KG1 (cell line): ENCODE data around the gene ARPC1A.
"Not testable (repeated sequence)": the region's sequence is repeated elsewhere in the genome, so short reads cannot be mapped to it uniquely, and the experiment has no call there.

Experiments used
- DNase-seq: peaks from one replicate; lab custom pipeline; 2025; lab: John Stamatoyannopoulos, UW

Gene ARPC1A

GRCh38 chr7:99322659-99323058, 3.0 kb upstream of the ARPC1A start:
- DNase-seq, result not testable (repeated sequence)

- no peak for DNase-seq
These were observed 1.1 kb upstream of the ARPC1A start for GRCh38 chr7:99324559-99324958.

GRCh38 chr7:99325001-99325493, 651 bp upstream of the ARPC1A start:
- no peak for DNase-seq

DNA sequence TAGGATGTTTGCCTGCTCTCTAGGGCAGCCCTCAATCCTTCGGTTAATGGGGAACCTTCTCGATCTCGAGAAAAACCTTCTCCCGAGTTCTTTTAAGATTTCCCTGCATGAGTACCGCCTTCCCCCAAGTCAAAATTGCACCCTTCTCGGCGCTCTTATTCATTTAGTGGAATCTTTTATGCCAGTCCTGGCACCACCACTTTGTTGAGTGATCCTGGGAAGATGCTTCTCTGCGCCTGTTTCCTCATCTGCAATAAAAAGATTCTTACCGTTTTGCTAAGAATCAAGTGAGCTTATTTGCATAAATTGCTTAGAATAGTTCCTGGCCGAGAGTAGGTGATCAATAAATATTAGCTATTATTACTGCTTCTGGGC, 697 bp downstream of the ARPC1A start:
- DNase-seq, result no peak

DNA sequence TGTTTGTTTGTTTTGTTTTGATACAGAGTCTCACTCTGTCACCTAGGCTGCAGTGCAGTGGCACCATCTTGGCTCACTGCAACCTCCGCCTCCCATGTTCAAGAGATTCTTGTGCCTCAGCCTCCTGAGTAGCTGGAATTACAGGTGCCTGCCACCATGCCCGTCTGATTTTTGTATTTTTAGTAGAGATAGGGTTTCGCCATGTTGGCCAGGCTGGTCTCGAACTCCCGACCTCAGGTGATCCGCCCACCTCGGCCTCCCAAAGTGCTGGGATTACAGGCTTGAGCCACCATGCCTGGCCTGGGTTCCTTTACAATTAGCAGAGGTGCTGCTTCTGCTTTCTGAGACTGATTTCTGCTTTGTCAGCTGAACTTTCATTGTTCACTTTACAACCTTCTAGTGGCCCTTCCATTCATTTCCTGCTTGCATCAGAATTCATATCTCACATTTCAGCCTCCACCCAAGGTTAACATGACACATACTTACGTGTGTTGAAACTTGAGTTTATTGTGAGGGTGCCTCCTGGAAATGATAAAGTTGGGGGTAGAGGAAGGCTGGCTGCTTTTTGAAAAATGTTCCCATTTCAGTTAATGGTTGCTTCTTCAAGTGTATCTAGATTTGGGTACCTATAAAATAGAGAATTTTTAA, 4.7 kb downstream of the ARPC1A start:
- DNase-seq, result not testable (repeated sequence)

DNA sequence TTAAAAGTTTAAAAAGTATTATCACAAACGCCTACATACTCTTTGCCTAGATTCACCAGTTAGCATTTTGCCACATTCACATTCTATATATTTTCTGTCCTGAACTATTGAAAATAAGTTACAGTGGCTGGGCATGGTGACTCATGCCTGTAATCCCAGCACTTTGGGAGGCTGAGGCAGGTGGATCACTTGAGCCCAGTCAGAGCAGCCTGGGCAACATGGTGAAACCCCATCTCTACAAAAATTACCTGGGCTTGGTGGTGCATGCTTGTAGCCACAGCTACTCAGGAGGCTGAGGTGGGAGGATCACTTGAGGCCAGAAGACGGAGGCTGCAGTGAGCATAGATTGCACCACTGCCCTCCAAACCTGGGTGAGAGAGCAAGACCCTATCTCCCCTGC, 5.3 kb downstream of the ARPC1A start:
- no peak for DNase-seq

DNA sequence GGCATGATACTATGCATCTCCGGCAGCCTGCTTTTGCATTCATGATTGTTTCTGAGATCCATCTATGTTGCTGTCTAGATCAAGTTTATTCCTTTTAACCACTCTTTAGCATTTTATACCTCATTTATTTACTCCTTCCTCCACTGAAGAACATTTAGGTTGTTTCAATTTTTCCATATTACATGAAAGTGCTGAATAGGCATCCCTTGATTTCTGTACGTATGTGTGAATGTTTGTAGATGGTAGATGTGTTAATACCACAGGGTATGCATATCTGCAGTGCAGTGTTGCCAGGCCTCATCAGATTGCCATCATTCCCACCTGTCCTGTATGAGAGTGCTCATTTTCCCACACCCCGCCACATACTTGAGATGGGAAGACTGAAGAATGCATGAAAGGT, 13.9 kb downstream of the ARPC1A start:
- DNase-seq, result no peak

GRCh38 chr7:99340659-99341058, 15.0 kb downstream of the ARPC1A start:
- no peak for DNase-seq

GRCh38 chr7:99344061-99344647, 18.5 kb downstream of the ARPC1A start:
- no peak for DNase-seq

- not testable (repeated sequence) for DNase-seq
These were observed 24.9 kb downstream of the ARPC1A start for GRCh38 chr7:99350641-99351040.

- DNase-seq, result no peak
These were observed 26.5 kb downstream of the ARPC1A start for GRCh38 chr7:99352247-99352646.

DNA sequence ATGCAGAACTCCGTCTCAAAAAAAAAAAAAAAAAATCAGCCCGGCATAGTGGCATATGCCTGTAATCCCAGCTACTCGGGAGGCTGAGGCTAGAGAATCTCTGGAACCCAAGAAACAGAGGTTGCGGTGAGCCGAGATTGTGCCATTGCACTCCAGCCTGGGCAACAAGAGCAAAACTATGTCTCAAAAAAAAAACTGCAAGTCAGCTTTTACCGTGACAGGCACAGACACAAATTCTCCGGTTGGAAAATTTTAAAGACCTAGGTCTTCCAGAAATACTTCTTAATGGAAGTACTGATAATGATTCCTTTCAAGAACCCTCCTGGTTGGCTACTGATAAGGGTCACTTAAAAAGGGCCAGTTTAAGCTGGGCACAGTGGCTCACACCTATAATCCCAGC, 29.4 kb downstream of the ARPC1A start:
- no peak for DNase-seq

GRCh38 chr7:99357701-99358490, 32.2 kb downstream of the ARPC1A start:
- DNase-seq, result no peak

DNA sequence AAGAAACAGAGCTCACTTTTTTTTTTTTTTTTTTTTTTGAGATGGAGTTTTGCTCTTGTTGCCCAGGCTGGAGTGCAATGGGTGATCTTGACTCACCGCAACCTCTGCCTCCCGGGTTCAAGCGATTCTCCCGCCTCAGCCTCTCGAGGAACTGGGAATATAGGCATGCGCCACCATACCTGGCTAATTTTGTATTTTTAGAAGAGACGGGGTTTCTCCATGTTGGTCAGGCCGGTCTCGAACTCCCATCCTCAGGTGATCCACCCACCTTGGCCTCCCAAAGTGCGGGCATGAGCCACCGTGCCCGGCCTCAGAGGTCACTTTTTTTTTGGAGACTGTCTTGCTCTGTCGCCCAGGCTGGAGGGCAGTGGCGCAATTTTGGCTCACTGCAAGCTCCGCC, 32.8 kb downstream of the ARPC1A start:
- not testable (repeated sequence) for DNase-seq

- no peak for DNase-seq
These were observed 33.9 kb downstream of the ARPC1A start for GRCh38 chr7:99359465-99360154.

DNA sequence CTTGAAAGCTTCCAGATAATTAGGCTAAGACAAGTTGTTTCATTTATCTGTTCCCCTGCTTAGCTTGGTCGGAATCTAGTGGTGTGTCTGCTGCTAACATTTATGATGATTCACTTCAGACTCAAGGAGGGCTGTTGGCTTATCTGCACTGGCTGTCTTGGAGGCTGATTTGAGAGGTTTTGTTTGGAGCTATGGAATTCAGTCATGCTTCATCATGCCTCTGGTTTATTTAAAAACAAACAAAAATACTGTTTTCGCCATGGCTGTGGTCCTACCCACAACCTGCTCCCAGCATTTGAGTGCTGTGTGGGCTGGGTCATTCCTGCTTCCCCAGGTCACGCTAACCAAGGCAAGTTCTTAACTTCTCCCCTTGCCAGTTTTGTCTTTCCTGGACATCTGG, 37.1 kb downstream of the ARPC1A start:
- DNase-seq, result no peak

- no peak for DNase-seq
These were observed 37.6 kb downstream of the ARPC1A start for GRCh38 chr7:99363286-99363685.

GRCh38 chr7:99365318-99366141, 39.8 kb downstream of the ARPC1A start:
- no peak for DNase-seq

DNA sequence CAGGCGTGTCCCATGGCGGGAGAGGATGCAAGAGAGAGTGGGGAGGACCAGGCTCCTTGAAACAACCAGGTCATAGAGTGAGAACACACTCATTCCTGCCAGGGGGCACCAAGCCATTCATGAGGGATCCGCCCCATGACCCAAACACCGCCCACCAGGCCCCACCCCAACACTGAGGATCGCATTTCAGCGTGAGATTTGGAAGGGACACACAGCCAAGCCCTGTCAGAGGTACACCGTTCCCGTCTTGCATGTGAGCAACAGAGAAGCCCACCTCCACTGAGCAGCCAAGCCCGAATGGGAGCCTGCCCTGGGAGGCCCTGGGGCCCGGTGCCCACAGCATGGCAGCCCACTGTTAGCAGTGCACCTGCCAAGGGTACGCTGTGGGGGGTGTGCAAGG, 40.9 kb downstream of the ARPC1A start:
- DNase-seq, result no peak

DNA sequence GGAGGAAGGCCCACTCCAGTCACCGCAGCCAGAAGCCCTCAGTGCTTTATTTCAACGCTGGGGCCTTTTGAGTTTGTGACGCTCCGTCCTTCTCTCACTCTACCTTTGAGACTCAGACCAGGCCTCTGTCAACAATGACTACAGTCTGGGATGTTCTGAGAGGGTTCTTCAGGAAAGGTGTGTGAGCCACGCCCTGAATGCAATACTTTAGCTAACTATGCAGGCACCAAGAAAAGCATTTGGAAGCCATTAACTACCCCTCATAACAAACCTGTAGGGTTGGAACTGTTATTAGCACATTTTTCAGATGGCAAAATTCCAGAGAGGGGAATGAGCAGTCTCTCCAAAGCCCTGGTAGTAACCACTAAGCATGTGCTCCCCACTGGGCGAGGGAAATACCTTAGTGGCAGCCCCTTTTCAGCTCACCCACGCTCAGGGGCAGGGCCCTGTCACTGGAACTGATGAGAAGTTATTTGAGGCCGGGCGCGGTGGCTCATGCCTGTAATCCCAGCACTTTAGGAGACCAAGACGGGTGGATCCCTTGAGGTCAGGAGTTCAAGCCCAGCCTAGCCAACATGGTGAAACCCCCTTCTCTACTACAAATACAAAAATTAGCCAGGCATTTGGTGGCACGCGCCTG, 43.2 kb downstream of the ARPC1A start:
- DNase-seq, result no peak

DNA sequence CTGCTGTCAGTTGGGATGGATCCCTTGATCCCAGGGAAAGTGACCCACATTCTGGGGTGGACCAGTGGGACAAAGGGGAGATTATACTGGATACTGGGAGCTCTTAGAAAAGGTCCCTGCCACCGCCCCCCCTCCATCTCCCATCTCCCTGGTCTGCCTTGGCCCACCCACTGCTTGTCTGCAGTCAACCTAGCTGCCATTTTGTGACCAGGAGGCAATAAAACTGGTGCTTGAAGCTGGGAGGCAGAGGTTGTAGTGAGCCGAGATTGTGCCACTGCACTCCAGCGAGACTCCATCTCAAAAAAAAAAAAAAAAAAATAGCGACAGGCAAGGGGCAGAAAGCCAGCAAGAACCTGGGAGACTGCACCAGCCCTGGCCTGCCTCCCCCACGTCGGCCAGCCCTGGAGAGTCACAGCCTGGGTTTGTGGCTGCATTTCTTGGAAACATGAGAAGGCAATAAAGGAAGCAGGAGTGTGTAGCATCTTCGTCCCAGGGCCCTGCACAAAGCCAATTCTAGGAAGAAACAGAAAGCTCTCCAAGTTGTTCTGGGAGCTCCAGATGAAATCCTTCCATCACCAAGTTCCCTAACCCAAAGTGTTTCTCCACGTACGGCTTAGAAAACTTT, 44.2 kb downstream of the ARPC1A start:
- DNase-seq, result no peak
